ENCODE results near the gene RPL7A.

RPL7A gene

DNA sequence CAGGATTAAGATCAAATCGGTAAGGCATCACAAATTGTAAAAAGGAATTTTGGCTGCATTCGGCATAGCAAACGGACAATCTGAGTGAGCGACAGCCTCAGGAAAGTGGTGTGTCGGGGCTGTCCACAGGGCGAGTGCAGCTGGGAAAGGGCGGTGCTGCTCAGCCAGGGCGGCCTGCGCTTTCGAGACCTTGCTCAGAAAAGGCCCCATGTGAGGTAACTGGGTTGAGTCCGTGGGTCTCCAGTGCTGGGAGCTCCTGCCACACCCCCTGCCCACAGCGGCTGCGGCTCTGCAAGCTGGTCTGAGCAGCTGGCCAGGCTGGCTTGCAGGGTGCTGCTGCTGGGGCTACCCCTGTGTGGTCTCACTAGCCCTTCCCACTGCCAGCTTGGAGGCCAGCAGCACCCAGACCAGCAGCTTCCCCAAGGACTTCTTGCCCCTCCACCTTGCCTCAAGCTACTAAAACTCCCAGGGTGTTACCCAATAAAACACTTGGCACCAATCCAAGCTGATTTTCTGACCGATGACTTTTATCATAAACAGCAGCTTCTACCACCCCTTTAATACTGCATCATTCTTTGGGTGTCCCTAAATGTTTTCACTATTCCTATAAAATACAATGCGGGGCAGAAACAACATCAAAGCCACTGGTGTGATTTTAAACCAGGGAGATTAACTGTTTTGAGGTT, 14.5 kb downstream of the RPL7A start:
- TF ChIP-seq FOXP2 (optimal IDR thresholded peaks at IDR 0.05; ENCODE audit: borderline replicate concordance, extremely low read depth, extremely low read length, insufficient read depth) = no peak
- no peak for TF ChIP-seq SIN3A (IDR thresholded peaks at IDR 0.05; ENCODE audit: borderline replicate concordance, insufficient read depth, low read length)
- no peak for TF ChIP-seq POLR2AphosphoS5 (IDR thresholded peaks at IDR 0.05; ENCODE audit: low read depth, low read length)
- TF ChIP-seq, protein P1, sequence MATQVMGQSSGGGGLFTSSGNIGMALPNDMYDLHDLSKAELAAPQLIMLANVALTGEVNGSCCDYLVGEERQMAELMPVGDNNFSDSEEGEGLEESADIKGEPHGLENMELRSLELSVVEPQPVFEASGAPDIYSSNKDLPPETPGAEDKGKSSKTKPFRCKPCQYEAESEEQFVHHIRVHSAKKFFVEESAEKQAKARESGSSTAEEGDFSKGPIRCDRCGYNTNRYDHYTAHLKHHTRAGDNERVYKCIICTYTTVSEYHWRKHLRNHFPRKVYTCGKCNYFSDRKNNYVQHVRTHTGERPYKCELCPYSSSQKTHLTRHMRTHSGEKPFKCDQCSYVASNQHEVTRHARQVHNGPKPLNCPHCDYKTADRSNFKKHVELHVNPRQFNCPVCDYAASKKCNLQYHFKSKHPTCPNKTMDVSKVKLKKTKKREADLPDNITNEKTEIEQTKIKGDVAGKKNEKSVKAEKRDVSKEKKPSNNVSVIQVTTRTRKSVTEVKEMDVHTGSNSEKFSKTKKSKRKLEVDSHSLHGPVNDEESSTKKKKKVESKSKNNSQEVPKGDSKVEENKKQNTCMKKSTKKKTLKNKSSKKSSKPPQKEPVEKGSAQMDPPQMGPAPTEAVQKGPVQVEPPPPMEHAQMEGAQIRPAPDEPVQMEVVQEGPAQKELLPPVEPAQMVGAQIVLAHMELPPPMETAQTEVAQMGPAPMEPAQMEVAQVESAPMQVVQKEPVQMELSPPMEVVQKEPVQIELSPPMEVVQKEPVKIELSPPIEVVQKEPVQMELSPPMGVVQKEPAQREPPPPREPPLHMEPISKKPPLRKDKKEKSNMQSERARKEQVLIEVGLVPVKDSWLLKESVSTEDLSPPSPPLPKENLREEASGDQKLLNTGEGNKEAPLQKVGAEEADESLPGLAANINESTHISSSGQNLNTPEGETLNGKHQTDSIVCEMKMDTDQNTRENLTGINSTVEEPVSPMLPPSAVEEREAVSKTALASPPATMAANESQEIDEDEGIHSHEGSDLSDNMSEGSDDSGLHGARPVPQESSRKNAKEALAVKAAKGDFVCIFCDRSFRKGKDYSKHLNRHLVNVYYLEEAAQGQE (IDR thresholded peaks at IDR 0.05; ENCODE audit: insufficient read depth in 1 of 2, low read depth in 2 of 2, low read length in 2 of 2) = no peak
- no peak for TF ChIP-seq TAF1 (IDR thresholded peaks at IDR 0.05; ENCODE audit: borderline replicate concordance, insufficient read depth, low read length)

DNA sequence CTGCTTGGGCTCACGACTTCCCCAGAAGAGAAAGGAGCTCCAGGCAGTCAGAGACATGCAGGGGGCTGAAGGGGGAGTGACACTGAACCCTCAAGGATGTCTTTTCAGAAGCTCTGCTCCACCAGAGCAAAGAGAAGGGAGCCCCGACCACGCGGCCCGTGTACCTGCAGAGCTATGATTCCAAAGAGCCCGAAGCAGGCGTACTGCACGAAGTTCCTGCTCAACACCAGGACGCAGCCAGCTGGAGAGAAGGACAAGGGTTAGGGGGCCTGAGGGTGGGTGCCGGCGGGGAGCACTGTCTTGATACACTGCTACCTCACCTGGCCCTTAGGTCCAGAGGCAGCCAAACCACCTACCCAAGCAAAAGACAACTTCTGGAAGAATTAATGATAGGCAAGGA, 18.4 kb downstream of the RPL7A start:
- TF ChIP-seq SIN3A (IDR thresholded peaks at IDR 0.05; ENCODE audit: borderline replicate concordance, insufficient read depth, low read length) (no peak), FOXP2 (optimal IDR thresholded peaks at IDR 0.05; ENCODE audit: borderline replicate concordance, extremely low read depth, extremely low read length, insufficient read depth) (no peak), TAF1 (IDR thresholded peaks at IDR 0.05; ENCODE audit: borderline replicate concordance, insufficient read depth, low read length) (no peak)

DNA sequence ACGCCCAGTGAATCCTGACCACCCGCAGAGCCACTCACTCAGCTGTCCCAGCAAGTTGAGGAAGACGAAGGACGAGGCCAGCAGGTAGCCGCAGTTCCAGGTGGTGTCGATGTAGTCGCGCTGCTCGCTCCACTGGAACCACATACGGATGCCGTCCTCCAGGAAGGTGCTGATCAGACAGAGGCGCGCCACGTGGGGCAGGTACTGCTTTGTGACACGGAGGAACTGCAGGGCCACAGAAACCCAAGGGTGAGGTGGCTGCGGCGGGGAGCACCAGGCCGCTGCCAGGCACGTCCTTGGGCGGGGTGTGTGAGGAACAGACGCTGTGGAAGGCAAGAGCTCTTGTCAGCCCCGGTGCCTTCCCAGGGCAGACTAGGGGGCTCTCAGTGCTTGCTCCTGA, 19.2 kb downstream of the RPL7A start:
- no peak for TF ChIP-seq TAF1 (IDR thresholded peaks at IDR 0.05; ENCODE audit: borderline replicate concordance, insufficient read depth, low read length)
- TF ChIP-seq, protein P1 (IDR thresholded peaks at IDR 0.05; ENCODE audit: insufficient read depth in 1 of 2, low read depth in 2 of 2, low read length in 2 of 2) = no peak
- TF ChIP-seq FOXP2 (optimal IDR thresholded peaks at IDR 0.05; ENCODE audit: borderline replicate concordance, extremely low read depth, extremely low read length, insufficient read depth) = no peak
- TF ChIP-seq POLR2AphosphoS5 (IDR thresholded peaks at IDR 0.05; ENCODE audit: low read depth, low read length) = no peak
- no peak for TF ChIP-seq SIN3A (IDR thresholded peaks at IDR 0.05; ENCODE audit: borderline replicate concordance, insufficient read depth, low read length)

DNA sequence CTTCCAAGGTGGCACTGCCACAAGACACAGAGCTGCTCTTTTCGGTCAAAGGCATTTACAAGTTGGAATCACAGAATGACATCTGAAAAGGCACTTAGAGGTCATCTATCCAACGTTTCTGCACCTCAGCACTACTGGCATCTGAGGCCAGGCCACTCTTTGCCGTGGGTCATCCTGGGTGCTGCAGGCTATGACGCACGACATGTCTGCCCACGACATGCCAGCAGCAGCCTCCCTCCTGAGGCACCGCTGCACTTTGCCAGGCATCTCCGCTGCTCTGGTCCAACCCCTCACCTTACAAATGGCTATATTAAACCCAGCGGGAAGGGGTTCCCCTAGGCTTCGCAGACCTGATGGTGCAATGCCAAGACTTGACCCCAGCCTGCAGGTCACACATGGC, 19.8 kb downstream of the RPL7A start:
- no peak for TF ChIP-seq SIN3A (IDR thresholded peaks at IDR 0.05; ENCODE audit: borderline replicate concordance, insufficient read depth, low read length)
- TF ChIP-seq FOXP2 (optimal IDR thresholded peaks at IDR 0.05; ENCODE audit: borderline replicate concordance, extremely low read depth, extremely low read length, insufficient read depth) = no peak
- TF ChIP-seq TAF1 (IDR thresholded peaks at IDR 0.05; ENCODE audit: borderline replicate concordance, insufficient read depth, low read length) = no peak
- TF ChIP-seq, protein P1 (IDR thresholded peaks at IDR 0.05; ENCODE audit: insufficient read depth in 1 of 2, low read depth in 2 of 2, low read length in 2 of 2) = no peak
- TF ChIP-seq POLR2AphosphoS5 (IDR thresholded peaks at IDR 0.05; ENCODE audit: low read depth, low read length) = no peak

DNA sequence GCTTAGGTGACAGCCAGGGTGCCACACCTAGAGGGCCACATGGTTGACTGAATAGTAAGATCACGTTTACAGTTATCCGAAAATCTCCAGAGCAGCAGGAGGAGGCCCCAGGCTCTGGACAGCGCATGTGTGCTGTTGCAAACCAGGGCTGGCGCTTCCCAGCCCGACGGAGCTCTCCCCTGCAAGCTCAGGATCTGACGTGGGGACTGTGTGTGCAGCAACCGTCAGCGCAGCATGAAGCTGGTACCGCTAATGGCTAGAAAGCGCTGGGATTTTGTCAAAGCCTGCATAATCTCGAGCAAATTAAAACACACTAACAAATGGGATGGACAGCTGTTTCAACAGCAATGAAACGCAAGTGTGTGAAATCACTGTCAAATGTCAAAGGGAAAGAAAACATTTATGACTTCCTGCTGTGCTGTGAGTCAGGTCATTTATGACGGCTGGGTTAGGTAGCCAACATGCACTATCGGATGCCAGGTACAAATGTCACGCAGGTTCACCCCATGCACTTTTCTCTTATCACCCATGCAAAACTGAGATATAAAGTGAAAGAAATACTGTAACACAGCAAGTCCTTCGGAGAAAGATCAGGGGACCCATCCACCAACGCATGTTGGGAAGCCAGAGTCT, 20.3 kb downstream of the RPL7A start:
- TF ChIP-seq TAF1 (IDR thresholded peaks at IDR 0.05; ENCODE audit: borderline replicate concordance, insufficient read depth, low read length) (no peak), FOXP2 (optimal IDR thresholded peaks at IDR 0.05; ENCODE audit: borderline replicate concordance, extremely low read depth, extremely low read length, insufficient read depth) (no peak), SIN3A (IDR thresholded peaks at IDR 0.05; ENCODE audit: borderline replicate concordance, insufficient read depth, low read length) (no peak), POLR2AphosphoS5 (IDR thresholded peaks at IDR 0.05; ENCODE audit: low read depth, low read length) (no peak)
- TF ChIP-seq, protein P1 (IDR thresholded peaks at IDR 0.05; ENCODE audit: insufficient read depth in 1 of 2, low read depth in 2 of 2, low read length in 2 of 2) = no peak

Measured in PFSK-1 (cell line).